ENCODE data around the gene DEFB128.
"Not testable (repeated sequence)": the region's sequence is repeated elsewhere in the genome, so short reads cannot be mapped to it uniquely, and the experiment has no call there.

GRCh38 chr20:225879-226278, 36.4 kb upstream of the DEFB128 start:
- TF ChIP-seq POLR2A, CTCF (IDR thresholded peaks at IDR 0.05): not testable (repeated sequence)

Measured in testis (tissue), 2 donors.